ELF-1 (cell line): Measurements from ENCODE around the gene FAH.
"Not testable (repeated sequence)": the region's sequence is repeated elsewhere in the genome, so short reads cannot be mapped to it uniquely, and the experiment has no call there.

Source experiments
- DNase-seq: peaks from one replicate; pipeline ENCODE4 v3.0.0-alpha.2; 2016; ENCODE audit warnings: low read depth, low spot score

The FAH gene

DNA sequence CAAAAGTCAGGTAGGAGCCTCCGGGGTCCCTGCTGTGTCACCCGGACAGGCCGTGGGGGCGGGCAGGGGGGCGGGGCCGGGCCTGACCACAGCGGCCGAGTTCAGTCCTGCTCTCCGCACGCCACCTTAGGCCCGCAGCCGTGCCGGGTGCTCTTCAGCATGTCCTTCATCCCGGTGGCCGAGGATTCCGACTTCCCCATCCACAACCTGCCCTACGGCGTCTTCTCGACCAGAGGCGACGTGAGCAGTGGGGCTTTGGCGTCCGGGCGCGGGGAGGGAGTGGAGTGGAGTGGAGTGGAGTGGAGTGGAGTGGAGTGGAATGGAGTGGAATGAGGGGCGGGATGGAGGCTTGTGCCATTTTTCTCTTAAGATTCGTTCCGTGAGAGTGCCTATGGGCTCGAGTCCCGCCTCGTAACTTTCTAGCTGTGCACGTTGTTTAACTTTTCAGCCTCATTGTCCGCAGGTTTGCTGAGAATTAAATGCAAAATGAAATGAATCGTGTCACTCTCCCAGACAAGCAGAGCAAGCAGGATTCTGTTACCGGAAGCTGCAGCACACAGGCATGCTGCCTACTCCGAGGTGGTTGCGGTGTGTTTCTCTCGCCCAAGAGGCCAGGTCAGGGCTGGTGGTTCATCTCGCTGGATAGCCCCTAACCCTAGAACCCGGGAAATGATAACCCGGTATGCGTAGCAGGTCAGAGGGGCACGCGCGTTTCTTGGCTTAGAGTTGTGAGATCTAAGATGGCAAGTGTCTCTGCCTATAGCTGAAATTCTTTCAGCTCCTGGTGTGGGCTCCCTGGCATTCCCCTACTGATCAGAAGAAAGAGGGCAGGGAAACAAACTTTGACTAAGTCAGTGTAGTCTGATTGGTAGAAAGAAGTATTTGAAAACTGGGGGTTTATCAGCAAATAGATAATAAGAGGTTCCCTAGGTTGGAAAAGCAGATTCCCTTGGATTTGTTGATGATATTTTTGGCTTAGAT lies at the start of gene FAH:
TSS of gene FAH (plus strand) at position 104 of the 981 bp plus-strand sequence. CDS start at position 160, 56 bp downstream.
- peak; percentile 57 for DNase-seq

- DNase-seq = no peak
These were observed 47.6 kb upstream of the FAH start for GRCh38 chr15:80105193-80105592.

GRCh38 chr15:80105595-80105994 lies 47.2 kb upstream of the FAH start:
- DNase-seq = no peak

DNA sequence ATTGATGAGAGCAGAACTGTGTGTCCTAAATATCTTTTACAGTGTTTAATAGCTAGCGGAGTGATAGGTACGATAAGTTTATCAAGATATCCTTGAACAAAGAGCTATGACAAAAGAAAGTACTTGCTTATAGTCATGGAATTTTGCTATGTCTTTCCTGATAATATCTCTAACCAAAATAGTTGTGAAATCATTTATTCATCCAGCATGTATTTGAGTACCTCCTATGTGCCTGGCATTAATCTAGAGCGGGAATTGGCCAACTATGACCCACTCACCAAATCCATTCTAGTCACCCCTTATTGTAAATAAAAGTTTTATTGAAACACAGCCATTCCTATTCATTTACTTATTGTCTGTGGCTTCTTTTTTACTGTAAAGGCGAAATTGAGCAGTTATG lies 46.7 kb upstream of the FAH start:
- no peak for DNase-seq

DNA sequence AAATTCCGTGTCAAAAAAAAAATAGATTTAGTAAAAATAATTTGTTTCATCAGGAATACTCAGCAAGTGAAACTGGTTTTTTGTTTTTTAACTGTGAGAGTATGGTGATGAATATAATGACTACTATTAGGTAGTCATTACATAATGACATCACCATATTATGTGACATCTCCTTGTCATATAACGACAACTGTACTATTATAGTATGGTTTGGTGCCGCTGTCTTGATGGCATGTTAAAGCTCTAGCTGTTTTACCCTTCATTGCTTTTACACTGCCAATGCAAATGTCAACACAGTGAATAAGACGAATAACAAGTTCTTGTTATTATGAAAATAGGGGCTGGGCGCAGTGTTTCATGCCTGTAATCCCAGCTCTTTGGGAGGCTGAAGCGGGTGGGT lies 45.6 kb upstream of the FAH start:
- no peak for DNase-seq

DNA sequence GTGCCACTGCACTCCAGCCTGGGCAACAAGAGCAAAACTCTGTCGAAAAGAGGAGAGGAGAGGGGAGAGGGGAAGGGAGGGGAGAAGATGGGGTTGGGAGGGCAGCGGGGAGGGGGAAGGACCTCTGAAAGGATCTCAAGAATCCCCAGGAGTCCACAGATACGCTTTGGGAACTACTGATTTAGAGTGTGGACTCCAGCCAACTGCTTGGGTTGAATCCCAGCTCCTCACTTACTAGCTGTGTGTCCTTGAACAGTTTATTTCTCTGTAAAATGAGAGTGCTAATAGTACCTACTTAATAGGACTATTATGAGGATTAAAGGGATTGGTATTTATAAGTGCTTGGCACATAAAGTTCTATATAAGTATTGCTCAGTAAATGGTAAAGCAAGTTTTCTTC lies 45.0 kb upstream of the FAH start:
- DNase-seq = no peak

- DNase-seq = no peak
These were observed 43.4 kb upstream of the FAH start for GRCh38 chr15:80109388-80109787.

- no peak for DNase-seq
These were observed 41.9 kb upstream of the FAH start for GRCh38 chr15:80110920-80111319.

DNA sequence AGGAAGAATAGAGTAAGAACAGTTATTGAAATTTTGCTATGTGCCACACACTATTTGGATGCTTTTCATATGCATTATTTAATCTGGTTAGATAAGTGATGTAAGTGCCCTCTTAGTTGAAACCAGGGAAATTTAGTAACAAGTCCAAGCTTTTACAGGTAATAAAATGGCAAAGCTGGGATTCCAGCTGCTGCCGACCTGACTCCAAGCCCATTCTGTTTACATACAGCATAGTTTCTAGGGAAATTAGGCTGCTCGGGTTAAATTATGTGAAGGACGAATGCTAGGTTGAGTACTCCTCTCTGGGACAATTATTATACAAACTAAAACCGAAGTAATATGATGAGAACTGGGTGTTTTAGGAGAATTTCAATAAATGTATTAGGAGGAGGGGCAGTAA lies 38.7 kb upstream of the FAH start:
- no peak for DNase-seq

- no peak for DNase-seq
These were observed 37.8 kb upstream of the FAH start for GRCh38 chr15:80115021-80115420.

GRCh38 chr15:80118956-80119355 lies 33.8 kb upstream of the FAH start:
- DNase-seq = no peak

GRCh38 chr15:80120636-80121035 lies 32.2 kb upstream of the FAH start:
- DNase-seq = no peak

DNA sequence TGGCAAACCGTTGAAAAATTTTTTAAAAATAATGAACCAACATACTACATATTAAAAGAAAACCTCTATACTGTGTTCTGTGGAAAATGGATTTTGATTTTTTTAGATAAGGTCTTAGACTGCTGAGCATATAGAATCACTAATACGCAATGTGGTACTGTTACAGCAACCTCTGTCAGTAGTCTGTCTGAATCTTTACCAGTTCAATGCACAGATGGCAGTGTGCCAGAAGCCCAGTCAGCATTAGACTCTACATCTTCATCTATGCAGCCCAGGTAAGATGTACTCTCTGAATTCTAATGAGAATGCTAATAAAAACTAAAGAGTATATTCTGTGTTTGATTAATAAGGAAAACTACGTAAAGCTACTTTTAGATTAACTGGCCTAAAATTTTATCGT lies 31.3 kb upstream of the FAH start:
- no peak for DNase-seq

GRCh38 chr15:80123034-80123433 lies 29.8 kb upstream of the FAH start:
- DNase-seq = no peak

DNA sequence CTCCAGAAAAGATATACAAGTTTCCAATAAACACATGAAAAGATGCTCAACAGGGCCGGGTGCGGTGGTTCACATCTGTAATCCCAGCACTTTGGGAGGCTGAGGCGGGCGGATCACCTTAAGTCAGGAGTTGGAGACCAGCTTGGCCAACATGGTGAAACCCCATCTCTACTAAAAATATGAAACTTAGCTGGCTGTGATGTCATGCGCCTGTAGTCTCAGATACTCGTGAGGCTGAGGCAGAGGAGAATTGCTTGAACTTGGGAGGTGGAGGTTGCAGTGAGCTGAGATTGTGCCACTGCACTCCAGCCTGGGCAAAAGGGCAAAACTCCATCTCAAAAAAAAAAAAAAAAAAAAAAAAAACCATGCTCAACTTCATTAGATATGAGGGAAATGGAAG lies 25.5 kb upstream of the FAH start:
- DNase-seq = not testable (repeated sequence)

DNA sequence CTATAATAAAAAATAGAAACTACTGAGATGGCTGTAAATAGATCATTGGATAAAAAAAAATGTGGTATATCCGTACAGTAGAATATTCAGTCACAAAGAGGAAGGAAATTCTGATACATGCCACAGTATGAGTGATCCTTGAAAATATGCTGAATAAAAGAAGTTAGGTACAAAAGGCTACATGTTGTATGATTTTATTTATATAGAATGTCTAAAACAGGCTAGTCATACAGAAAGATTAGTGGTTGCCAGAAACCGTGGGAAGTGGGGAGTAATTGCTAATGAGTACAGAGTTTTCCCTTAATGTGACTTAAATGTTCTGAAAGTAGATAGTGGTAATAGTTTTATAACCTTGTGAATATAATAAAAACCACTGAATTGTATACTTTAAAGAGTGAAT lies 24.9 kb upstream of the FAH start:
- no peak for DNase-seq

- DNase-seq = no peak
These were observed 20.4 kb upstream of the FAH start for GRCh38 chr15:80132382-80132781.

- DNase-seq = no peak
These were observed 15.9 kb upstream of the FAH start for GRCh38 chr15:80136854-80137253.

GRCh38 chr15:80138961-80139360 lies 13.8 kb upstream of the FAH start:
- DNase-seq = no peak

DNA sequence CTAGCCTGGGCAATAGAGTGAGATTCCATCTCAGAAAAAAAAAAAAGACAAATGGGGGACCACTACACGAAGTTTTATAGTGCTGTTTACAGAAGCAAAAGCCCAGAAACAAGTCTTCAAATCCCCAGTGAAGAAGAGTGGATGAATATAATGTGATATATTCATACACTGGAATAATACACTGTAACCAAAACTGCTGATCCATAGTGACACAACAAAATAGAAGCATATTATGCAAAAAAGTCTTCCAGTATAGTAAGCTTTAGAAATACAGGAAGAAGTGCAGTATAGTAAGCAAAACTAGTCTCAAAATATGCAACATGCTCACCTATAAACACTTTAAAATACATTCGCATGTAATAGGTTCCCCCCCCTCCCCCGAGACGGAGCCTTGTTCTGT lies 11.9 kb upstream of the FAH start:
- DNase-seq = no peak

- no peak for DNase-seq
These were observed 10.7 kb upstream of the FAH start for GRCh38 chr15:80141916-80142598.

- DNase-seq = peak; percentile 53
These were observed 10.2 kb upstream of the FAH start for GRCh38 chr15:80142646-80143045.

GRCh38 chr15:80151148-80151547 lies 1.7 kb upstream of the FAH start:
- DNase-seq = no peak
